ENCODE results near the gene ARRDC5. TPM values are rescaled to one million over a fixed set of nuclear protein-coding genes. Genes with fewer than 3 reads are reported as not detected.
"Not testable (repeated sequence)": the region's sequence is repeated elsewhere in the genome, so short reads cannot be mapped to it uniquely, and the experiment has no call there.

ARRDC5 gene
- polyA plus RNA-seq, 3 donors: 0.05 to 0.09 TPM; not detected in 1

DNA sequence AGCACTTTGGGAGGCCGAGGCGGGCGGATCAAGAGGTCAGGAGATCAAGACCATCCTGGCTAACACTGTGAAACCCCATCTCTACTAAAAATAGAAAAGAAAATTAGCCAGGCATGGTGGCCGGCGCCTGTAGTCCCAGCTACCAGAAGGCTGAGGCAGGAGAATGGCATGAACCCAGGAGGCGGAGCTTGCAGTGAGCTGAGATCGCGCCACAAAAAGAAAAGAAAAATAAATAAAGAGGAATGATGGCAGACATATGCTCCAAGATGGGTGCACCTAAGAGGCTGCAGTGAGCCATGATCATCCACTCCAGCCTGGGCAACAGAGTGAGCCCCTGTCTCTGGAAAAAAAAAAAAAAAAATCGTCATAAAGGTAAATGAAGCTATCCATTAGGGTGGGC, 56.7 kb downstream of the ARRDC5 start:
- H3K27ac ChIP-seq (ENCODE audit: low read depth, low read length): not testable (repeated sequence)

DNA sequence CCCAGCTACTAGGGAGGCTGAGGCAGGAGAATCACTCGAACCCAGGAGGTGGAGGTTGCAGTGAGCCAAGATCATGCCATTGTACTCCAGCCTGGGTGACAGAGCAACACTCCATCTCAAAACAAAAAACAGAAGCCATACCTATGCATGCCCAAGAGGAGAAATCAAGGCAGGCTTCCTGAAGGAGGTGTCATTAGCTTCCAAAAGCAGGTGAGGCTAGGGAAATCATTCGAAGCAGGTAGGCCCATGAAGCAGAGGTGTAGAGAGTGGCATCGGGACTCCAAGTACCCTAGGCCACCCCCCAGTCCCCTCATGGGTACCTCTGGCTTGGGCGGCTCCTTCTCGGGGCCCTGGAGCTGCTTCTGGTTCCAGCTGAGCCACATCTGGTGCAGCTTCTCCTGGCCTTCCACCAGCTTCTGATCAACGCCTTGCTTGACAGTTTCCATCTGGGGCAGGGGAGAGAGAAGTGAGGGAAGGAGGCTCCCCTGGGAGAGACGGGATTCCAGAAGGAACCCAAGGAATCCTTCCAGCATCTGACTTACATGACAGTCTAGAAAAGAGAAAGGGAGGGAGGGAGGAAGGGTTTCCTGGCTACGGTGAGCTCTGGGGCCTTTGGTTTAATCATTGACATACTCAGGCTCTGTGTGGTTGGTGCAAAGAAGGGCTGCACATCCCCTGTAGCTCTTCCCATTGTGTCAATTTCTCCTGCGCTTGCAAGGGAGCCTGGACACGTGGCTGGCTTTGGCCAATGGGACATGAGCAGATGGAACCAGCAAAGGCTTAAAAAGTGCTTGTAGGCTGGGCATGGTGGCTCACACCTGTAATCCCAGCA, 58.1 kb downstream of the ARRDC5 start:
- 65 to 81% (median 77%) methylated on average over 10 of the region's 10 CpGs for WGBS, 3 donors
- H3K27ac ChIP-seq (ENCODE audit: low read depth, low read length): no peak overlapping the region

More for the DNA sequence above, 56.7 kb downstream of the ARRDC5 start:
- 80 to 86% (median 82%) methylated on average over 5 to 9 of the region's 9 CpGs for WGBS, 3 donors

DNA sequence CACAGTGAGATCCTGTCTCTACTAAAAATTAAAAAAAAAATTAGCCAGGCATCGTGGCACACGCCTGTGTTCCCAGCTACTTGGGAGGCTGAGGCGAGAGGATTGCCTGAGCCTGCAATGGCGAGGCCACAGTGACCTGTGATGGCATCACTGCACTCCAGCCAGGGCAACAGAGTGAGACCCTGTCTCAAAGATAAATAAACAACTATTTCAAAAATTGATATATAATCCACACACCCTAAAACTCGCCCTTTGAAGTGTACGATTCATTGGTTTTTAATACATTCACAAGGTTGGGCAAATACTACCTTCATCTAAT, 59.1 kb downstream of the ARRDC5 start:
- WGBS, 3 donors: 94 to 97% (median 96%) methylated on average over 6 of the region's 6 CpGs
- H3K27ac ChIP-seq (ENCODE audit: low read depth, low read length): no peak overlapping the region

Other genes with a start within 250 kb of the ARRDC5 start
- 100 to 1,000 TPM in 2 of 3 donors, 10 to 100 TPM in 1; 53.1 to 168 (median 129) TPM for gene MYDGF, start 232.6 kb downstream of the ARRDC5 start, polyA plus RNA-seq
- gene DPP9, start 179.1 kb downstream of the ARRDC5 start, polyA plus RNA-seq: 10 to 100 TPM; 18.6 to 36.4 (median 23.4) TPM
- 1 to 10 TPM; 3.3 to 6.1 (median 5.5) TPM for gene FEM1A, start 111.2 kb downstream of the ARRDC5 start, polyA plus RNA-seq
- 10 to 100 TPM in 1 of 3 donors, 1 to 10 TPM in 2; 5.9 to 16.3 (median 9.6) TPM for gene TICAM1, start 71.2 kb downstream of the ARRDC5 start, polyA plus RNA-seq
- gene PLIN3, start 35.2 kb downstream of the ARRDC5 start, polyA plus RNA-seq: 10 to 100 TPM; 22.0 to 55.5 (median 46.2) TPM
- under 1 TPM; 0.25 to 0.49 (median 0.45) TPM for gene UHRF1, start 6.6 kb upstream of the ARRDC5 start, polyA plus RNA-seq
- 10 to 100 TPM in 2 of 3 donors, 1 to 10 TPM in 1; 8.6 to 17.5 (median 16.1) TPM for gene KDM4B, start 66.2 kb upstream of the ARRDC5 start, polyA plus RNA-seq

All from adipose tissue (tissue), 3 donors.